H1 (cell line): ENCODE data around the gene DEUP1. TPM values are rescaled to one million over a fixed set of nuclear protein-coding genes. Genes with fewer than 3 reads are reported as not detected.
A peak's percentile ranks its signal among the peaks of the same experiment; 100 is the strongest.

ENCODE experiments used
- ASH2L ChIP-seq: fragments of 200-600, 300-600 bp; sonication (generic); IDR thresholded peaks from one replicate; pipeline ENCODE4 v1.7.1; 2017; ENCODE audit warnings: low read length
- ATF2 ChIP-seq: IDR thresholded peaks from 2 replicates; pipeline ENCODE4 v1.6.1; 2012; ENCODE audit warnings: low read length, inconsistent platforms
- CHD1 ChIP-seq: IDR thresholded peaks from 2 replicates; pipeline ENCODE4 v1.6.1; 2012; ENCODE audit warnings: low read depth, low read length, improper control_type of control experiment
- CREB1 ChIP-seq: IDR thresholded peaks from 2 replicates; pipeline ENCODE4 v1.6.1; 2012; ENCODE audit warnings: inconsistent platforms
- CTBP2 ChIP-seq: IDR thresholded peaks from 2 replicates; pipeline ENCODE4 v1.7.0; 2011; ENCODE audit warnings: borderline replicate concordance, mild to moderate bottlenecking, moderate library complexity, mixed read lengths, low read length; ENCODE audit not compliant: insufficient read depth, insufficient read length
- CTCF ChIP-seq, 3 experiments: IDR thresholded peaks; 1 replicate in 2 of 3; 2 replicates in 1 of 3; pipeline versions ENCODE4 v1.5.1 to v1.6.1; 2011; ENCODE audit warnings: low read length in 3 of 3, mild to moderate bottlenecking in 3 of 3, inconsistent platforms in 2 of 3, low read depth in 1 of 3, moderate library complexity in 1 of 3; ENCODE audit not compliant: insufficient read depth in 1 of 3; ENCODE audit errors: control extremely low read depth in 1 of 3
- EGR1 ChIP-seq: IDR thresholded peaks from 2 replicates; pipeline ENCODE4 v1.6.1; 2011; ENCODE audit warnings: low read depth, low read length, borderline replicate concordance
- EZH2 ChIP-seq: fragments of 200-600 bp; sonication (generic); IDR thresholded peaks from 2 replicates; pipeline ENCODE4 v1.7.1; 2012; ENCODE audit warnings: low read depth, mild to moderate bottlenecking, moderate library complexity, low read length, inconsistent platforms; ENCODE audit not compliant: severe bottlenecking
- FOSL1 ChIP-seq: IDR thresholded peaks from 2 replicates; pipeline ENCODE4 v1.6.1; 2011; ENCODE audit warnings: mild to moderate bottlenecking, low read depth, low read length, moderate library complexity; ENCODE audit not compliant: insufficient read depth
- MAX ChIP-seq: IDR thresholded peaks from 2 replicates; pipeline ENCODE4 v1.6.1; 2012; ENCODE audit warnings: inconsistent platforms
- POLR2A ChIP-seq, 2 experiments: IDR thresholded peaks; 1 replicate in 1 of 2; 2 replicates in 1 of 2; pipeline ENCODE4 v1.6.1; 2011; ENCODE audit warnings: low read depth in 2 of 2, low read length in 2 of 2, mild to moderate bottlenecking in 2 of 2; ENCODE audit errors: control extremely low read depth in 1 of 2
- POLR2AphosphoS5 ChIP-seq: IDR thresholded peaks from 2 replicates; pipeline ENCODE4 v1.6.1; 2011; ENCODE audit warnings: low read depth, low read length
- POU5F1 ChIP-seq: IDR thresholded peaks from 2 replicates; pipeline ENCODE4 v1.6.1; 2011; ENCODE audit warnings: low read depth, mild to moderate bottlenecking, low read length, moderate library complexity
- RBBP5 ChIP-seq: IDR thresholded peaks from 2 replicates; pipeline ENCODE4 v1.7.1; 2012; ENCODE audit warnings: low read depth, mild to moderate bottlenecking, inconsistent platforms, low read length, moderate library complexity, borderline replicate concordance
- RNF2 ChIP-seq: fragments of 200-900, 300-1000 bp; sonication (generic); IDR thresholded peaks from 2 replicates; pipeline ENCODE4 v1.7.1; 2016; ENCODE audit warnings: borderline replicate concordance, low read depth, mild to moderate bottlenecking, antibody characterized with exemption, low read length; ENCODE audit not compliant: poor library complexity, severe bottlenecking; ENCODE audit errors: missing control alignments
- SIN3A ChIP-seq, 2 experiments: IDR thresholded peaks in 1 of 2; conservative IDR thresholded peaks in 1 of 2; 2 replicates each; pipeline ENCODE4 v1.6.1; 2011 to 2012; ENCODE audit warnings: low read length in 2 of 2, improper control_type of control experiment in 1 of 2, low read depth in 1 of 2, mild to moderate bottlenecking in 1 of 2
- SUZ12 ChIP-seq: fragments of 200-600 bp; sonication (generic); IDR thresholded peaks from 2 replicates; pipeline ENCODE4 v1.6.1; 2012; ENCODE audit warnings: mild to moderate bottlenecking, inconsistent platforms, low read length, moderate library complexity, mixed read lengths
- TEAD4 ChIP-seq: IDR thresholded peaks from 2 replicates; pipeline ENCODE4 v1.6.1; 2012; ENCODE audit warnings: low read depth, low read length, inconsistent platforms, mixed read lengths
- YY1 ChIP-seq: IDR thresholded peaks from 2 replicates; pipeline ENCODE4 v1.6.1; 2011; ENCODE audit warnings: low read depth, mild to moderate bottlenecking, low read length
- ZNF274 ChIP-seq: IDR thresholded peaks from 2 replicates; pipeline ENCODE4 v1.7.0; 2012; ENCODE audit warnings: low read length, borderline replicate concordance; ENCODE audit errors: extremely low read depth
- polyA plus RNA-seq, 7 experiments: library from polyadenylated mRNA; depleted of rRNA in 3 of 7; stranded (reverse) in 5 of 7; unstranded in 2 of 7; fragments of >200 nt in 5 of 7; fragments of 200-250 nt in 2 of 7; gene quantifications; 1 replicate in 5 of 7; 2 replicates in 1 of 7; 4 replicates in 1 of 7; pipeline versions ENCODE4 v1.2.1 to v1.2.3, GENCODE V29; 2011 to 2013; ENCODE audit warnings: missing spikeins in 2 of 7, mixed read lengths in 2 of 7
- total RNA-seq: library from RNA; stranded (reverse); fragmentation: NEBNext Ultra II Directional; extraction: Animal tissue kit (Norgen Biotek cat#: 25700); gene quantifications from 2 replicates; pipeline ENCODE4 v1.2.1, GENCODE V29; 2021

Gene DEUP1
- total and polyA plus RNA-seq, 2 of the 8 experiments (the other 6 are each of a cell fraction or from before 2014, with no cell fraction given): 0.45 TPM; not detected in 1

GRCh38 chr11:93444617-93445073 lies 114.1 kb downstream of the DEUP1 start (continued):
- no peak for TF ChIP-seq RNF2
- no peak for TF ChIP-seq CTCF (IDR thresholded peaks at IDR 0.05; ENCODE audit: control extremely low read depth in 1 of 3, insufficient read depth in 1 of 3, low read depth in 1 of 3, low read length in 3 of 3)
- TF ChIP-seq CHD1: no peak
- TF ChIP-seq ZNF274: no peak
- peak; percentile 77 for TF ChIP-seq YY1
- TF ChIP-seq POU5F1: no peak
- TF ChIP-seq CTBP2: no peak
- peak; percentile 98 for TF ChIP-seq ASH2L
- no peak for TF ChIP-seq FOSL1
- TF ChIP-seq SUZ12: no peak
- peak; percentile 26; the same call in 1 of the 2 replicates for TF ChIP-seq MAX
- peak; percentile 99 for TF ChIP-seq RBBP5
- 0 out of 2 replicates have a peak, but pooled peaks have one; percentile 31 for TF ChIP-seq ATF2
- no peak for TF ChIP-seq TEAD4
- TF ChIP-seq POLR2A (IDR thresholded peaks at IDR 0.05; ENCODE audit: control extremely low read depth in 1 of 2, low read depth in 2 of 2, low read length in 2 of 2): peak in 1 of 2 experiments; percentile 34; a peak in 1 of 3 replicates
- TF ChIP-seq CREB1: peak; percentile 88
- TF ChIP-seq POLR2AphosphoS5: peak; percentile 55; the same call in 1 of the 2 replicates
- TF ChIP-seq EGR1: 0 out of 2 replicates have a peak, but pooled peaks have one; percentile 55
- TF ChIP-seq EZH2: no peak
- peak in 1 of 2 experiments; percentile 36; a peak in 1 of 4 replicates for TF ChIP-seq SIN3A (conservative IDR thresholded peaks at IDR 0.05 in 1 of 2, IDR thresholded peaks at IDR 0.05 in 1 of 2; ENCODE audit: low read depth in 1 of 2, low read length in 2 of 2)
